NCI-H524 (cell line): ENCODE data around the gene CPN1.
"Not testable (repeated sequence)": the region's sequence is repeated elsewhere in the genome, so short reads cannot be mapped to it uniquely, and the experiment has no call there.

Experiments used
- DNase-seq, 2 experiments: peaks; one replicate each; lab custom pipeline; 2025; lab: John Stamatoyannopoulos, UW

The CPN1 gene

GRCh38 chr10:100022403-100022802, 59.3 kb downstream of the CPN1 start:
- DNase-seq = peak in 1 of 2 experiments; percentile 1

GRCh38 chr10:100021322-100021721, 60.3 kb downstream of the CPN1 start:
- DNase-seq = peak in 1 of 2 experiments; percentile 43

- peak in 1 of 2 experiments; percentile 62 for DNase-seq
Observed at GRCh38 chr10:100020886-100021253, 60.8 kb downstream of the CPN1 start.

GRCh38 chr10:100020142-100020885, 61.4 kb downstream of the CPN1 start:
- DNase-seq = peak in 1 of 2 experiments; percentile 62

GRCh38 chr10:100019787-100020141, 61.9 kb downstream of the CPN1 start:
- DNase-seq = peak; percentile 1 to 10

- no peak for DNase-seq
Observed at GRCh38 chr10:100014071-100014762, 67.5 kb downstream of the CPN1 start.

- DNase-seq = no peak
Observed at GRCh38 chr10:100013621-100014020, 68.0 kb downstream of the CPN1 start.

GRCh38 chr10:100011906-100012305, 69.8 kb downstream of the CPN1 start:
- DNase-seq = not testable (repeated sequence)

GRCh38 chr10:100009793-100010676, 71.6 kb downstream of the CPN1 start, which contains the start of gene DNMBP:
TSS of gene DNMBP (minus strand) at chr10:100009947. CDS start at chr10:99972124, 37,823 bp downstream.
- peak; percentile 22 to 52 for DNase-seq

- DNase-seq = peak; percentile 27 to 54
Observed at GRCh38 chr10:100009283-100009792, 72.3 kb downstream of the CPN1 start.

- DNase-seq = peak in 1 of 2 experiments; percentile 22
Observed at GRCh38 chr10:100008708-100009282, 72.9 kb downstream of the CPN1 start.

GRCh38 chr10:100008142-100008522, 73.5 kb downstream of the CPN1 start:
- no peak for DNase-seq

GRCh38 chr10:100007231-100008141, 74.2 kb downstream of the CPN1 start:
- DNase-seq = no peak

GRCh38 chr10:100006243-100006886, 75.3 kb downstream of the CPN1 start:
- no peak for DNase-seq

GRCh38 chr10:100004805-100005510, 76.7 kb downstream of the CPN1 start:
- no peak for DNase-seq

- no peak for DNase-seq
Observed at GRCh38 chr10:100000109-100000644, 81.5 kb downstream of the CPN1 start.

GRCh38 chr10:99999319-100000108, 82.2 kb downstream of the CPN1 start:
- DNase-seq = no peak

GRCh38 chr10:99998889-99999288, 82.8 kb downstream of the CPN1 start:
- DNase-seq = no peak
